ENCODE results near the gene CHCHD10. TPM values are rescaled to one million over a fixed set of nuclear protein-coding genes. Genes with fewer than 3 reads are reported as not detected.

CHCHD10 gene
- total and polyA plus RNA-seq, 2 of the 13 experiments (the other 11 are each of a cell fraction or from before 2014, with no cell fraction given): 37.0 to 62.8 TPM

GRCh38 chr22:23789638-23790037 lies 21.9 kb upstream of the CHCHD10 start (continued):
- TF ChIP-seq RXRA (CRISPR knock-in tag; IDR thresholded peaks at IDR 0.05): peak; percentile 52; the same call in 1 of the 2 replicates
- no peak for TF ChIP-seq ERF (CRISPR knock-in tag; IDR thresholded peaks at IDR 0.05)
- no peak for TF ChIP-seq HOMEZ (CRISPR knock-in tag; IDR thresholded peaks at IDR 0.05; ENCODE audit: low read depth)
- peak; percentile 47 for TF ChIP-seq SALL1 (CRISPR knock-in tag; IDR thresholded peaks at IDR 0.05)
- TF ChIP-seq ARID5B (CRISPR knock-in tag; IDR thresholded peaks at IDR 0.05): peak; percentile 27; the same call in 1 of the 2 replicates
- TF ChIP-seq NFKBIZ (CRISPR knock-in tag; IDR thresholded peaks at IDR 0.05): no peak
- peak; percentile 57; the same call in 1 of the 2 replicates for TF ChIP-seq SIN3A (IDR thresholded peaks at IDR 0.05; ENCODE audit: borderline replicate concordance, low read depth, low read length)
- TF ChIP-seq TFAP4 (IDR thresholded peaks at IDR 0.05; ENCODE audit: borderline replicate concordance, low read depth): peak; percentile 89
- TF ChIP-seq MAF1 (CRISPR knock-in tag; IDR thresholded peaks at IDR 0.05; ENCODE audit: borderline replicate concordance): no peak
- TF ChIP-seq UBTF (CRISPR knock-in tag; IDR thresholded peaks at IDR 0.05): 0 out of 2 replicates have a peak, but pooled peaks have one; percentile 44
- peak; percentile 39; the same call in 1 of the 2 replicates for TF ChIP-seq ZNF574 (CRISPR knock-in tag; IDR thresholded peaks at IDR 0.05)
- TF ChIP-seq ARNTL (CRISPR knock-in tag; IDR thresholded peaks at IDR 0.05): 0 out of 2 replicates have a peak, but pooled peaks have one; percentile 36
- TF ChIP-seq ZNF12 (CRISPR knock-in tag; IDR thresholded peaks at IDR 0.05): no peak
- TF ChIP-seq MAZ (IDR thresholded peaks at IDR 0.05; ENCODE audit: borderline replicate concordance, low read depth, low read length): no peak
- no peak for TF ChIP-seq MAZ (CRISPR knock-in tag; IDR thresholded peaks at IDR 0.05; ENCODE audit: low read depth)
- 0 out of 2 replicates have a peak, but pooled peaks have one; percentile 31 for TF ChIP-seq RFX5 (IDR thresholded peaks at IDR 0.05; ENCODE audit: low read depth, low read length)
- TF ChIP-seq ZNF740 (CRISPR knock-in tag; IDR thresholded peaks at IDR 0.05): no peak
- TF ChIP-seq ESRRA (CRISPR knock-in tag; IDR thresholded peaks at IDR 0.05; ENCODE audit: low read depth): peak; percentile 52; the same call in 1 of the 2 replicates
- no peak for TF ChIP-seq ZNF530 (CRISPR knock-in tag; IDR thresholded peaks at IDR 0.05; ENCODE audit: low read depth)
